Small intestine (tissue), 16 donors: ENCODE results near the gene GPR137C. TPM values are rescaled to one million over a fixed set of nuclear protein-coding genes. Genes with fewer than 3 reads are reported as not detected.

Experiments
- DNase-seq, 2 donors: peaks; one replicate each; pipeline versions ENCODE4 v3.0.0 to v3.0.0-alpha.2; 2013
- FAIRE-seq: peaks from 2 replicates; lab custom pipeline; 2012; peaks lifted over from hg19 to GRCh38; lab: Jason Lieb, UNC
- H3K27ac ChIP-seq, 3 donors: one replicate each; pipeline ENCODE4 v1.5.1; 2013; ENCODE audit warnings: low read length in 2 of 3, mild to moderate bottlenecking in 2 of 3, control low read depth in 1 of 3, inconsistent platforms in 1 of 3, low read depth in 1 of 3, moderate library complexity in 1 of 3
- H3K27me3 ChIP-seq, 3 donors: one replicate each; pipeline ENCODE4 v1.6.1; 2013; ENCODE audit warnings: low read length in 3 of 3, inconsistent platforms in 1 of 3; ENCODE audit not compliant: control insufficient read depth in 3 of 3, insufficient read depth in 3 of 3
- H3K36me3 ChIP-seq, 3 donors: one replicate each; pipeline ENCODE4 v1.6.1; 2013; ENCODE audit warnings: low read length in 3 of 3, inconsistent platforms in 1 of 3, low read depth in 1 of 3, mild to moderate bottlenecking in 1 of 3, moderate library complexity in 1 of 3; ENCODE audit not compliant: control insufficient read depth in 3 of 3, insufficient read depth in 2 of 3
- H3K4me1 ChIP-seq, 3 donors: one replicate each; pipeline ENCODE4 v1.6.1; 2013; ENCODE audit warnings: low read length in 2 of 3, inconsistent platforms in 1 of 3, low read depth in 1 of 3, mild to moderate bottlenecking in 1 of 3, moderate library complexity in 1 of 3; ENCODE audit not compliant: control insufficient read depth in 3 of 3, insufficient read depth in 2 of 3
- H3K4me3 ChIP-seq, 3 donors: one replicate each; pipeline ENCODE4 v1.5.1; 2013; ENCODE audit warnings: low read length in 3 of 3, control low read depth in 1 of 3, inconsistent platforms in 1 of 3, low read depth in 1 of 3, mild to moderate bottlenecking in 1 of 3, moderate library complexity in 1 of 3
- H3K9me3 ChIP-seq, 2 donors: one replicate each; pipeline ENCODE4 v1.6.1; 2013; ENCODE audit warnings: low read depth in 1 of 2, low read length in 1 of 2; ENCODE audit not compliant: control insufficient read depth in 2 of 2, insufficient read depth in 1 of 2
- WGBS, 3 donors: extraction: QIAGEN DNeasy Blood & Tissue Kit; methylation state at CpG; one replicate each; pipeline ENCODE4 v1.1.7; 2013; 5-methylcytosine and 5-hydroxymethylcytosine counted together
- long read RNA-seq, 10 donors: transcript quantifications; one replicate each; lab custom pipeline, GENCODE V29; 2026
- polyA plus RNA-seq, 4 donors: library from polyadenylated mRNA; stranded (reverse) in 3 of 4; unstranded in 1 of 4; fragments of 200-250 nt in 3 of 4; fragments of 120-200 nt in 1 of 4; gene quantifications; one replicate each; pipeline versions ENCODE4 v1.2.1 to v1.2.3, GENCODE V29; 2013
- donor health status: healthy with polysubstance abuse.
- donor health status: control.
- donor health status: control.
- donor health status: Bipolar disorder and iron deficiency.
- donor health status: healthy.

The GPR137C gene, protein sequence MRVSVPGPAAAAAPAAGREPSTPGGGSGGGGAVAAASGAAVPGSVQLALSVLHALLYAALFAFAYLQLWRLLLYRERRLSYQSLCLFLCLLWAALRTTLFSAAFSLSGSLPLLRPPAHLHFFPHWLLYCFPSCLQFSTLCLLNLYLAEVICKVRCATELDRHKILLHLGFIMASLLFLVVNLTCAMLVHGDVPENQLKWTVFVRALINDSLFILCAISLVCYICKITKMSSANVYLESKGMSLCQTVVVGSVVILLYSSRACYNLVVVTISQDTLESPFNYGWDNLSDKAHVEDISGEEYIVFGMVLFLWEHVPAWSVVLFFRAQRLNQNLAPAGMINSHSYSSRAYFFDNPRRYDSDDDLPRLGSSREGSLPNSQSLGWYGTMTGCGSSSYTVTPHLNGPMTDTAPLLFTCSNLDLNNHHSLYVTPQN
- polyA plus RNA-seq, result 1 to 10 TPM in 1 of 4 donors, under 1 TPM in 1, not detected in 2; 0.72 to 2.0 TPM
- long read RNA-seq, donor 1, result 0 reads
- long read RNA-seq, donor 2, result 0 reads
- long read RNA-seq, donor 3, partial matches to known transcripts, result 0 of 1 reads
- long read RNA-seq, donor 3, other reads (novel, unspliced or antisense), result 0 of 1 reads
- long read RNA-seq, donor 4, result 0 reads
- long read RNA-seq, donor 5, result 0 reads
- long read RNA-seq, donor 6, result 0 reads
- long read RNA-seq, donor 7, result 0 reads
- long read RNA-seq, donor 8, result 0 reads
- long read RNA-seq, donor 9, result 0 reads
- long read RNA-seq, donor 10, partial matches to known transcripts, result 0 of 1 reads
- long read RNA-seq, donor 10, other reads (novel, unspliced or antisense), result 0 of 1 reads

DNA sequence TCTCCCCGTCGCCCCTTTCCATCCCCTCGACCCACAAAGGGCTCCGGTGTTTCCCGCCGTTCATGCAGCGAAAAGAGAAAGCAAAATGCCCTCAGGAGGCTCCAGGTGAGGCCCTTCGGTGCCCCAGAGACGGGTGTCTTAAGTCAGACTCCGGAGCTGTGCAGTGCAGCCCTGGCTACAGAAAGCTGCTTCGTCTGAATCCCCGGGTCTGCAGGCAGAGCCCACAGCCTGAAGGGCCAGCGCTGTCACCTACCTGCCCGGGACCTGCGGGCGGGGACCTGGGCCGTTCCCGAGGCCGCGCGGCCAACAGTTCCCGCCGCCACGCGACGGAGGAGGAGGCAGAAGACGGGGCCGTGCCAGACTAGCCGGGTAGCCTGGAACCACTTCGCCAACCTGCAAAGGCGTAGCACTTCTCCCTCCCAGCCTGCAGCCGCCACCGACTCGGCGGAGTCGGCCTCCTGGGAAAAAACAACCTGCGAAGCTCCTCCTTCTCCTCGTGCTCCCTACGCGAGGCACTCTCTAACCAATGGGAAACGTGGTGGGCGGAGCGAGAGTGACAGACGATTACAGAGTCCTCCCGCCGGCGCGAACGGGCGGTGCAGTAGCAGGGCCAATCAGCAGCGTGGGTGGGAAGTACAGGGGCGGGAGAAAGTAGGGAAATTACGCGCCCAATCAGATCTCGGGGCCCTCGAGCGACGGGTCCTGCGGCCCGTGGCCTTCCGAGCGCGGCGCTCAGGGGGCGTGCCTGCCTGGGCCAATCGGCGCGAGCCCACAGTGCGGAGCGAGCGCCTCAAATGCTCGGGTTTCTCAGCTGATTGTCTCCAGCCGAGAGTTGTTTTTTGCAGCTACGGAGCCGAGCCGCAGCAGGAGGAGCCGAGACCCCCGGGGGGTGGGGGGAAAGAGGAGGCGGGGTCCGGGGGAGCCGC, at the start of gene GPR137C, which contains the start of gene TXNDC16:
Gene GPR137C (plus strand): TSS at position 774 of the 926 bp plus-strand sequence. CDS start 312 bp downstream, outside the sequence.
Gene TXNDC16 (minus strand): TSS at position 443 of the 926 bp plus-strand sequence. CDS start 8,948 bp downstream, outside the sequence.
- Histone ChIP-seq H3K27ac (peak within 1 kb of the TSS; percentile 79 to 94 (median 90)), H3K9me3 (no peaks in the 10 kb centered on the region), H3K27me3 (no peaks in the 10 kb centered on the region), H3K36me3 (no peaks in the 10 kb centered on the region), H3K4me3 (peak within 1 kb of the TSS; percentile 75 to 80 (median 78)), H3K4me1 (peaks cover 0 to 15% (median 0%) of the 10 kb centered on the region in 3 donors)
- FAIRE-seq (peak; percentile 41), DNase-seq (peak; percentile 100)
- WGBS, 3 donors, result 0 to 1% (median 0%) methylated on average over 65 to 81 of the region's 81 CpGs

DNA sequence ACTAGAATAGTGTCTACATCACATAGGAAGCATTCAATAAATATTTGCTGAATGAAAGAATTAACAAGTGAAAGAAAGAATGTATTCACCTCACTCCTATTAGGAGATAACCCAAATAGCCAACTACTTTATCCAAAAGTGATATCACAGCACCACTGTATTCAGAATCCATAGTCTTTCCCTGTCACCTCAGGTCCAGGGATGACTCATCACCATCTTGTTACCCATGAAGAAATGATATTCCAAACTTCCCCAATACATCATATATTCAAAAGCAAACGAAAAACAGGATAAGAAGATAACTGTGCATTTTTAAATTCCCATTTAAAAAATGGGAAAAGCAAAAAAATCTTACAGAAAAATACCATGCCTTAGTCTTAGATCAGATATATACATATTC, 39.4 kb upstream of the GPR137C start:
- FAIRE-seq, result no peak
- H3K36me3 ChIP-seq, result peaks cover 0 to 1% (median 0%) of the 10 kb centered on the region in 3 donors
- no peaks in the 10 kb centered on the region for H3K4me1 ChIP-seq
- H3K9me3 ChIP-seq, result no peaks in the 10 kb centered on the region
- no peak overlapping the region for H3K4me3 ChIP-seq
- H3K27ac ChIP-seq, result no peak overlapping the region
- H3K27me3 ChIP-seq, result no peaks in the 10 kb centered on the region
- 78 to 86% (median 81%) methylated on average over 1 of the region's 1 CpG for WGBS, 3 donors
- no peak for DNase-seq

DNA sequence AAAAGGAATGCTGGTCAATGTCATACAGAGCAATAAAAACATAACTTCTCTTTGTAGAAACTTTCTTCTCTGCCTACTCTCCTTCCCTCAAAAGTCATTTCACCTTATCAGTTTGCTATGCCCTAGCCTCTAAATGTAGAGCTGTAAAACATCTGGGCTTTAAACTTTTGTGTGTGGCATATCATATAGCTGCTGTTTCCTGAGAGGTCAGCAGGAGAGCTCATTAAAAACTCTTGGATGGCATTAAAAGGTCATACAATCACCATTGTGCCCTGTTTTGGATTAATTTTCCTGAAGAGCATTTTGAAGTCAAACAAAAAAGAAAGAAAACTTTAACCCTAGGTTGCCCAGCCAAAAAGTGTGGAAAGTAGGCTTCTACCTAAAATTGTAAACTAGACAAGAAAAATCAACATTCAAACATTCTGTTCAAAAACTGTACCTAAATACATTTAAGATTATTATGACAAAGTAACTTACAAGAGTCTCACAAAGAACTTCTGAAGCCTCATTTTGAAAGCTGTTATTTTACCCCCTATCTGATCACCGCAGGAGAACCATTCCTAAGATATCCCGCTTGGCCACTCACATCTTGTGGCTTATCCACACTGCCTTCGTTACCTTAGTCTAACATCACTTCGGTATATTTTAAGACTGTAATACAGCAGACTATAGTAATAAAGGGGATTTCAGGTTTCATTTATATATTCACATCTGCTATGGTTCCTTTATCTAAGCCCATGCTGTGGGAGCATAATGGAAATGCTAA, 38.4 kb upstream of the GPR137C start:
- no peak for DNase-seq
- H3K4me1 ChIP-seq, result no peaks in the 10 kb centered on the region
- no peaks in the 10 kb centered on the region for H3K27me3 ChIP-seq
- no peak overlapping the region for H3K4me3 ChIP-seq
- FAIRE-seq, result no peak
- no peak overlapping the region for H3K27ac ChIP-seq
- H3K9me3 ChIP-seq, result no peaks in the 10 kb centered on the region
- WGBS, 3 donors, result 89 to 97% (median 96%) methylated on average over 4 of the region's 4 CpGs
- H3K36me3 ChIP-seq, result peaks cover 0 to 1% (median 0%) of the 10 kb centered on the region in 3 donors

DNA sequence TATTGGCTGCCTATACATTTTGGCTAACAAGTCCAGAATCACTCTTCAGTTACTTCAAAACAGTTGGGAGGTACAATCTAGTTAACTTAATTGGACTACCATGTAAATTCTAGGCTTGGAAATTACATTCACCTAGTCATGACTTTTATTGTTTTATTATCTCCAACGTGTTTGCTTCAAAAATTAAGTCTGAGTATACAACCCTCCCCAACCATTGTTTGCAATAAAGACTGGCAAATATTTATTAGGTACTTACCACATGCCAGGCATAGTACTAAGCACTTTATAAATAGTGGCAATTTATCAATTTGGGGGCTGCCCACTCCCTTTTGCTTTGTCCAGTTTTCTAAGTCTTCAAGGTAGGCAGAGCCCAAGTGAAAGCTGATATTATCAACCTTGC, 30.6 kb upstream of the GPR137C start:
- Histone ChIP-seq H3K36me3 (peaks cover 0 to 7% (median 0%) of the 10 kb centered on the region in 3 donors), H3K9me3 (no peaks in the 10 kb centered on the region), H3K4me3 (no peak overlapping the region), H3K27ac (no peak overlapping the region), H3K27me3 (no peaks in the 10 kb centered on the region), H3K4me1 (no peaks in the 10 kb centered on the region)
- 15 to 48% (median 24%) methylated on average over 1 of the region's 1 CpG for WGBS, 3 donors
- FAIRE-seq, result no peak
- DNase-seq, result peak in 1 of 2 donors; percentile 19

DNA sequence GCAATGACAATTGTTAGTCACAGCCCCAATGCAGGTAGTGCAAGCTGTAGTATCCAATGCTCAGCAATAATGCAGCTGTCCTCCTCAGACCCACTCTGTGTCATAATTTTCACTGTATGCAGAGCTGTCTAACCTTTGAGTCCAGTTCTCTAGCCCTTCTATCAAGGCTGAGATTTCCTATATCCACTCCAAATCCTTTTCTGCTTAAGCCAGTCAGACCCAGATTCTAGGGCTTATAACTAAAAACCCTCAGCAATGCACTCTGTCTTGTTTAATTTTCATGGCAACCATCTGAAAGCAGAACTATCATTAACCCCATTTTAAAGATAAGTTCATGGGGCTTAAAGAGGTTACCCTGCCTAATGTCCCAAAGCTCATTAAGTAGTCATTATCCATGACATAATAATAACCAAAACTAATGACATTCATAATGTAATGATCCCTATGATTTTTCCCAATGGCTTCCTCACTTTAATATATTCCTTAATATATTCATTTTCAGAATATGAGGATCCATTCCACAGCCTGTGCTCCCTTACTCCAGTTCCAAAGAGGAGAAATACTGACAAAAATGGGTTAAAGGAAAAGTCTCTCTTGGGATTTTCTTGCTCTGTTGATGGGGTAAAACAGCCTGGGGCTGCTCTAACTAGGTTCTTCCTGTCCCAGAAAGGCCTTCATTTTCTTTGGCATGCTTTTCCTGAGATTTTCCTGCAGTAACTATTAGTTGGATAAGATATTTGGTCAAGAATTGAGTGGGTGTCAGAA, 29.9 kb upstream of the GPR137C start:
- DNase-seq (no peak), FAIRE-seq (no peak)
- Histone ChIP-seq H3K27ac (no peak overlapping the region), H3K27me3 (no peaks in the 10 kb centered on the region), H3K9me3 (no peaks in the 10 kb centered on the region), H3K36me3 (peaks cover 0 to 8% (median 0%) of the 10 kb centered on the region in 3 donors), H3K4me3 (no peak overlapping the region), H3K4me1 (no peaks in the 10 kb centered on the region)

DNA sequence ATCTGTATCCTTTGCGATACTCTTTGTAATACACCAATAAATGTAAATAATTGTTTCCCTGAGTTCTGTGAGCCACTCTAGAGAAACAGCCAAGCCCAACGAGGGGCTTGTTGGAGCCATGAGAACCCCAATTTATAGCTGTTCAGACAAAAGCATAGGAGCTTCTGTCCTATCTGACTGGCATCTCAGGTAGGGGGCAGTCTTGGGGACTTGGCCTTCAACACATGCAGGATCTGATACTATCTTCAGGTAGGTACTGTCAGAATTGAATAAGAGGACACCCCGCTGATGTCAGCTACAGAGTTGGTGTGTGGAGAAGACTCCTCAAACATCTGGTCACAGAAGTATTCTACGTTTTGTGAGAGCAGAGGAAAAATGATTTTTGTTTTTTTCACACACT, 25.6 kb upstream of the GPR137C start:
- Histone ChIP-seq H3K27me3 (no peaks in the 10 kb centered on the region), H3K4me1 (no peaks in the 10 kb centered on the region), H3K4me3 (no peak overlapping the region), H3K9me3 (no peaks in the 10 kb centered on the region), H3K36me3 (peaks cover 0 to 8% (median 0%) of the 10 kb centered on the region in 3 donors), H3K27ac (no peak overlapping the region)
- DNase-seq (no peak), FAIRE-seq (no peak)
- 93 to 97% (median 95%) methylated on average over 4 of the region's 4 CpGs for WGBS, 3 donors

DNA sequence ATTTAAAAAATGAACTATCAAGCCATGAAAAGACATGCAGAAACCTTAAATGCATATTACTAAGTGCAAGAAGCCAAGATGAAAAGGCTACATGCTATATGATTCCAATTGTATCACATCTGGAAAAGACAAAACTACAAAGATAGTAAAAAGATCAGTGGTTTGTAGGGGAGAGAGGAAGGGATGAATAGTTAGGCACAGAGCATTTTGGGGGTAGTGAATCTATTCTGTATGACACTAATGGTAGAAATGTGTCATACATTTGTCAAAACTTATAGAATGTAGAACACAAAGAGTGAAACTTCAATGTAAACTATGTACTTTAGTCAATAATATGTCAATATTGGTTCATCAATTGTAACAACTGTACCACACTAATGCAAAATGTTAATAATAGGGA, 21.2 kb upstream of the GPR137C start:
- Histone ChIP-seq H3K27me3 (no peaks in the 10 kb centered on the region), H3K4me1 (no peaks in the 10 kb centered on the region), H3K27ac (no peak overlapping the region), H3K4me3 (no peak overlapping the region), H3K36me3 (peaks cover 5 to 7% (median 6%) of the 10 kb centered on the region in 3 donors), H3K9me3 (no peaks in the 10 kb centered on the region)
- FAIRE-seq (no peak), DNase-seq (no peak)
